Superior temporal gyrus (tissue), 1 donor: Measurements from ENCODE around the gene RGS13.
A peak's percentile ranks its signal among the peaks of the same experiment; 100 is the strongest.

ENCODE experiments used
- DNase-seq: peaks from one replicate; pipeline ENCODE4 v3.0.0-alpha.2; 2016; ENCODE audit errors: extremely low spot score

The RGS13 gene, protein sequence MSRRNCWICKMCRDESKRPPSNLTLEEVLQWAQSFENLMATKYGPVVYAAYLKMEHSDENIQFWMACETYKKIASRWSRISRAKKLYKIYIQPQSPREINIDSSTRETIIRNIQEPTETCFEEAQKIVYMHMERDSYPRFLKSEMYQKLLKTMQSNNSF

DNA sequence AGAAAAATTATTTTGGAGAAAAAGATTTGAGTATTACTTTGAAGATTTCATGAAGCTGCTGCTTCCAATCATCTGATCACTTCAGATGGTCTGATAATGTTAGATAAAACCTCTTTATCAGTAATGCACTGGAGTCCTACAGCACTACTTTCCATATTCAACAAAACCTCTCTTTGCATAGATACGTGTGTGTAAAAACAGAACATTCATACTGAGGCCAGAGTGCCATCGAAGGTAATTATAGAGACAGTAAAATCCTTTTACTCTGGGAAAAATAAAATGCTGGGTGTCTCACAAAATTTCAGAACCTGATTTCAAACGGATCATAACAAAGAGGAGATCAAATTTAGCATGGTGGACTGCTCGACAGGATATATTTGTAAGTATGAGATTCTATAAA lies at the start of gene RGS13:
Gene RGS13 (plus strand): TSS at position 209 of the 400 bp plus-strand sequence. CDS start 8,188 bp downstream, outside the sequence.
- no peak for DNase-seq

DNA sequence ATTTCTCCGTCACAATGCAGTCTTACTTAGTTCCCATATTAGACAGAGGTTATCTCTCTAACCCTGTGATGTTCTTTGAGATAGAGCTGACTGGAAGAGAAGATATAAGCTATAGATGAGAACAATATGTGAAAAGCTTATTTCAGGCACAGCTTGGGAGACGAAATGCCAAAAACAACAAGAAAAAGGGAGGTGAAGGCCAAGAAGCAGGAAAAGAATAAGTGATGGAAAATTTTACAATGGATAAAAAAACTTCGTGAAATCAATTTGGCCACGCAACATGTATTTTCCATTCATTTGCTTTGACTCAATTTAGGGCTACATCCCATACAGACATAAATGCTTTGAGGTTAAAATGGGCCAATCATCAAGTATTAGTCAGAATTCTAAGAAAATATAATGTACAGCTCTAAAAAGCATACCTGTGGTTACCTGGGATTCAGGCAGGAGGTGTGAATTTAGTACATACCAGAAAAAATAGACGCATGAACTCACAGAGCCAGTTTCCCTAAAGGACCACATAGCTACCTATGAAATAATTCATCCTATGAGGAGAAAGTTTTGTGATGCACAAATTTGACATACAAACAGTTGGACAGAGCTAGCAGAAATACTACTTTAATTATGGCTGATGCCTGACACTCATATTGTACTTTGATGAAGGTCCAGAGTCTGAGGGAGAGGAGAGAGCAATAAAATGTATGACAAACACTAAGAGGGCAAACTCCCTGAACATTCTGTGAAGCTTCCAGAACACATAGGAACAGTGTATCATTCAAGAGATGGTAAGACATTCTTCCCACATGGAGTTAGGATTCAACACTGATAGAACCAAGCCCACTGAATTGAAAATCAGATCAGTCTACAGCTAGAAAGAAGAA lies 48.3 kb upstream of the RGS13 start:
- no peak for DNase-seq

DNA sequence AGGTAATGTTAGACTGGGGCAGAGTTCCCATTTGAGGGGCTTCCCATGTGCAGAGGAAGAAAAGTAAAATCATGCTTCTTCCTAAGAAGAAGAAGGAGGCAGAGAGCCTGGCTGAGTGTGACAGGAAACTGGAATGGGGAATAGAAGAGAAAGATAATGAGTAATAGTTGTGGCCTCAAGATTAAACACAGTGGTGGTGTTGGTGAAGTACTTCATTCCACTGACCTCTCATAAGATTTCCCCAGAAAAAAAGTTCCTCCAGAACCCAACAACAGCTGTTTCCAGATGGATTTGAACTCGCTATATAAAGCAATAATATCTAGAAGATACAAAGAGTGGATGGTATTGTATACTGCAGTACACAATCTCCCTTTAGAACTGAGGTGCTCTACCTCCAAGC lies 47.4 kb upstream of the RGS13 start:
- DNase-seq = no peak

DNA sequence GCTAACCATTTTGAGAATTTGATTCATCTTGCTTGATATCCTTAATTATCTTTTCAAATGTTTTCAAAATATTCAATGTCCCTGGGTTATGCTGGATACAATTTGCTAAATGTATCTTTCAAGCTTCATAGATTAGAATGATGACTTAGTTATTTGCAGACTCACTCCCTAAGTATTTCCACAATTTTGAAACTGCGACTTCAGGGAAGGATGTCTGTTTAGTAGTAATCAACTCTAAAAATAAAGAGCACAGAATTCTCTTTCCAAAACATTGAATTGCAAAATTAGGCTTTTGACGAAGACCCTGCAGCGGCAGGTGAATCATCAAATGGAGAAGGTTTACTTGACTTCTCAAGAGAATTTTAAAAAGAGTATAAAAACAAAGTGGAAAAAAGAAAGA lies 46.1 kb upstream of the RGS13 start:
- DNase-seq = no peak

DNA sequence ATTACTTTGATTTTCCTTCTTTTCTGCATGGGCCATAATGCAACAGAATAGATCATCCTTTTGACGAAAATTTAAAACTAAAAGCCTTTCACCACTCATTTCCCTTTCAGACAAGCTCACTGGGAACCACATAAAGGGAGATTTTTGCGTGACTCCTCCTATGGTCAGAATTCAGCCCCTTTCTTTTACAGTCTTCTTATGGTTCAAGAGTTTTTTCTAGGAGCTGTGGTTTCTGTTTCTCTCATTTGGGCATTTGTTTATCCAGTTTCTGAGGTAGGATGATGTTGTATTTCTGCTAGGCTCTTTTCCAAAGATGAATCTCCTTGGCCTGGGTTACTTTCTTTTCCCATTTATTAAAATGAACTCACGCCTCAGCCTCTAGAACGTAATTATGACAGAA lies 43.4 kb upstream of the RGS13 start:
- no peak for DNase-seq

DNA sequence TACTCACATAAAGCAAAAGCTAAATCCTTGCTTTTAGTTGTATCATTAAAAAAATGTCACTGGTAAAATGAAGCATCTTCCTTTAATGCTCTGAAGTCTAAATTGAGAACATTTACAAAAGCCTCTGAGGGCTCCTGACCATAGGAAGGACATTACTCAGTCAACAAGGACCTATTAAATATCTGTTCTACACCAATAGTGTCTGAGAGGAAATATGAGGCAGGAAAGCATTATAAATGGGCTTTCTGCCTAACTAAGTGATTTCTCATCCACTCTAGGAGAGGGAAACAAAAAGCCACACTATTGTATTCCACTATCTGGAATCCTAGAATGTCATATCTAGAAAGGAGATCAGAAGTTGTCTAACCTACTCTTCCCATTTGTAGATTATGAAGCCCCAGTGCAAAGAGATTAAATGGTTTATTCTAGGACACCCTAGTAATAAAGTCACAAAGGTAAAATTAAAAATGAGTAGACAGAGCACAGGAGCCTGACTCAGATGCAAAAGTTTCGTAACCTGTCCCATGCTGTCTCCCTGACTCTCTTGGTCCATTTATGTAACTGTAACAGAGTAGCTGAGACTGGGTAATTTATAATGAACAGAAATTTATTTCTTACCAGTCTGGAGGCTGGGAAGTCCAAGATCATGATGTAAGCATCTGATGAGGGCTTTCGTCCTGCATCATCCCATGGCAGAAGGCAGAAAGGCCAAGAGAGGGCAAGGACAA lies 42.8 kb upstream of the RGS13 start:
- DNase-seq = no peak

DNA sequence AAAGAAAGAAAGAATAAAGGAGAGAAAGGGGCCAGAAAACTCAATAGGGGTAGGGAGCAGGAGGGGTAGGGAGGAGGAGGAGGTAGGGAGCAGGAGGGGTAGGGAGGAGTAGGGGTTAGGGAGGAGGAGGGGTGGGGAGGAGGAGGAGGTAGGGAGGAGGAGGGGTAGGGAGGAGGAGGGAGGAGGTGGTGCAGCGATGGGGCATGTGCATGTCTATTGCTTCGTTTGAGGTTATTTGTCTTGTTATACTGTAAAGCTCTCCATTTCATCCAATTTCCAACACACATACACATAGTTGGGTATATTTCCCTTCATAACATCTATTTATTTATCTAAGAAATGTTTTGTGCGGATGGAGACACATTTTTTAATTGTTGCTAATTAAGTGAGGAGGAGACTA lies 40.6 kb upstream of the RGS13 start:
- no peak for DNase-seq

DNA sequence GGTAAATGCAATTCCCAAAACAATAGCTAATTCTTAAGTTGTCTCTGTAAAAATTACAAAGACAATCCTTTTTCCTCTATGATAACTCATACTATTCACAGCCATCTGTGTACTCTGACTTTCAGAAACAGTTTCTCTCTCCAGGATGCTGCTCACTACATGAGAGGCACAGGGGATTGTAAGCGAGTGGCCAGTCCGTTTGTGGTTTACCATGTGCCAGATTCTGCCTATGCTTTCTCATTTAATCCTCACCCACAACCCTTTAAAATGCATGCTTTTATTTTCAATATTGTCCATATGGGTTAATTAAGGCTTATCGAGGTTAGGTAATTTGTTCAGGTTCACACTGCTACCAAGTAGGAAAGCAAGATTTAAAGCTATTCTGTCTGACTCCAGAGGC lies 37.4 kb upstream of the RGS13 start:
- no peak for DNase-seq

DNA sequence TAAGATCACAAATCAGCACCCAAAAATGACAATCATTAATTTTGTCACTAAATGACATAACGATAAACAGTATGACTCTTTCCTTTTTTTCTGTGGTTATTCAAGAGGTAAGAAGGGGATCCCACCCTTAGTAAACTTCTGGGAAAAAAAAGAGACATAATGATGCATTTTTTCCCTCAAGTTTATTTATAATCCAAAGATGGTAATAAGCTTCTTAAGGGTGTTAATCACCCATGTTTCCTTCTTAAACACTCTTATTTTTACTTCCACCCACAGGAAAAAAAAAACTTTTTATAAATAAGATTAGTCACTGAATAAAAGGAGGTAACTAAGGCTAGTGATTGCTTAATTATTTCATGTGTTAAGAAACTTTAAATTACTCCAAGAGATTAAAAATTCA lies 35.7 kb upstream of the RGS13 start:
- DNase-seq = no peak

DNA sequence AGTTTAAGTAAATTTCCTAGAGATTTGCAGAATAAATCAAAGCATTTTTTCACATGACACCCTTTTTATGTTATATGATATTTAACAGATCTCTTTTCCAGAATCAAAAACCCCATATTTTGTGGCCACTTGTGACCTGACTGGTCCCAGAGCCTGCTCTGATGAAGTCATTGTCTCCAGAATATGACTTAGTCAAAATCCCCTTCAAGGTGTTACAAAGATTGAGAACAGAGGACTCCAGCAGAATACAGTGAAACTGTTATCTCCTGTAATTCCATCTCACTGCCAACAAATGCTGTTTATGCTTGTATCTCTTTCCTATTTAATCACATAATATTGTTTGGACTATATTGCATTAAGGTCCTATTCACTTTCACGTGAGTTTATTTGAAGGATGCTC lies 34.8 kb upstream of the RGS13 start:
- no peak for DNase-seq

DNA sequence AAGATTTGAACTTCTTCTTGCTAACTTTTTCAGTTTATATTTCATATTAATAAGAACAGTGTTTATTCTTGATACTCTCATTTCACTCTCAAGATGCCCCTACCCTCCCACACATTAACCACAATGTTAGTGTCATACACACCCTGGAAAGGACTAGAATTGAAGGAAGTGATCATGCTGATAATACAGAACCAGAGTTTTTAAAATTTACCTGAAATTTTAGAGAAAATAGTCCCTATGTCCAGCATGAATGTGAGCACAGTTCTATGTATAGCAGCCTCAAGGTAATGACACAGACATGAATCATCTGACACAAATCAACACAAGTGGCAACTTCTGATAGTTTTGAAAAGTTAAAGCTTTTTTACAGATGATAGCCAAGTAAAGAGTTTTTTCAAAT lies 34.4 kb upstream of the RGS13 start:
- no peak for DNase-seq

DNA sequence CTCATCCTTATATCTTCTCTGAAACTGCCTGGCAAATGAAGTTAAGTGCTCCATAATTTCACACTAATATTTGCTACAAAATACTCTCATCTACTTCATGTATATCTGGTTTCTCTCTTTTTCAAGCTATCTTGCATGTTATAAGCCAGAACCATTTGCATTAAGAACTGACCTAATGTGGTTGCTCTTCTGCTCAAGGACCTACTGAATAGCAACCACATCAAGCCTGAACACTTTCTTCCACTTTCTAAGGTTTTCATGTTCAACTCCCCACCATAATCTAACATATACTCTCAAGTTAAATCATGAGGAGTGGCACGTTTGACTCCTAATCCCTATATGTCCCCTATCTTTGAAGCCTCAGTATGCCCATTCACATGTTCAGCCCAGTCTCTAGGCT lies 33.2 kb upstream of the RGS13 start:
- no peak for DNase-seq

DNA sequence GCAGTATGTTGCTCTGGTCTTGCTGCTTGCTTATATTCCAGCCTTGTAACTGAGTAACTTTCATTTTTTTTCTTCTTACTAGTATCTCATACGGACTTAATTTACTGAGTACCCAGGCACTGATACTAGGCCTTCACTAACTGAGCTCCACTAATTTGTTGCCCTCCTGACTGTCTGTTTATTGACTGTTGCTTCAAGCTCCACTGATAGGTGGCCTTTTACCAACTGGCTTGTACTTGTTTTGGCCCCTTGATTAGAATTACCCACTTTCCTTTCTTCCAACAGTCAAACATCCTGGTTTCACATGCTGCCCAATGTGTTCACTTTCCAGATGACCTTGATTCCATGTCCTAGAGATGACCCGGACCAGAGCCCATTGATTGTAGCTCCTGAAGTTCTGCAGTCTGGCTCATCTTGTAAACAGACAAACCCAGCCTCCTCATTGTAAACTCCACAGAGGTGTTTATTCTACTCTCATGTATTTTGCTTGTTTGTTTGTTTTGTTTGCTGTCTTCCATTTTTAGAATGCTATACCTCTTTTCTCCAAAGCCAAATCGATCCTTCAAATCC lies 32.6 kb upstream of the RGS13 start:
- DNase-seq = no peak

DNA sequence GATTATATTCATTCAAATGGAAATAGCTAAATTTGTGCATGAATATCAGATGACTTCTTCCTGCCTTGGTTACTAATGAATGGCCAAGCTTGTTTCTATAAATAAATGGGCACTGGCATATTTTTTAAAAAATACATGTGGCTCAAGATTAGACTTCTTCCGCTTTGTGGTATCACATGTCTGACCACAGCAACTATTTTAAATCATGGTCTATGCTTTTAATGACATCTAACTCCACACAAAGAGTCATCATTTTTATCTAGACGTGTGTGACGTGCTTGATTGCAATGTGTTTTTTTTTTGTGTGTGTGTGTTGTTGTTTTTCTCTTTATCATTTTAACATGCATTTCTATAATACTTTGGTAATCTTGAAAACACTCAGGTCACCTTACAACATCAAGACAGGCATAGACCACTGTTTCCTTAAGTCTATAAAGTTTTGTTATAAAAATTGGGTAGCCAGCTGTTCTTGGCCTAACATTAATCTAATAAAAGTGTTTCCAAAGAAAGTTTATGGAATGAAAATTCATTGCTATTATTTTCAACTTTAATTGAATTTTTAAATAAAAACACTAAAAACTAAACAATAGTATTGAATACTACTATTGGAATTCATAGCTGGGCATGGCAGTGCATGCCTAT lies 30.8 kb upstream of the RGS13 start:
- DNase-seq = no peak

DNA sequence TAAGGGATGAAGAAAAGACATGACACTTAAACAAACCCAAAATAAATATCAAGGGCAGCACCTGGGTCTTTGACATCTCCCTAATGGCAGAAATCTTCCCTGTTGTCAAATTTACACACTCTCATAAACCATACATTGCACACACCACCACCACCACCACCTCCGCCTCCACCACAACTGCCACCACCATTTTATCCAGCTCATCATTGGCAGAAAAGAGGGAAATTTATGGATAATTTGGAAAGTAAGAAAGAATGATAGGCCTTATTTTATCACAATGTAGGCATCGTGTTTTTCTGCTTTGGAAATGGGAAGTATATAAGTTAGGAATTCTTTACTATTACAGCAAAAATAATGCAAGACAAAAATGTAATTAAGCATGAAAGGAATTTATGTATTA lies 27.3 kb upstream of the RGS13 start:
- DNase-seq = no peak

DNA sequence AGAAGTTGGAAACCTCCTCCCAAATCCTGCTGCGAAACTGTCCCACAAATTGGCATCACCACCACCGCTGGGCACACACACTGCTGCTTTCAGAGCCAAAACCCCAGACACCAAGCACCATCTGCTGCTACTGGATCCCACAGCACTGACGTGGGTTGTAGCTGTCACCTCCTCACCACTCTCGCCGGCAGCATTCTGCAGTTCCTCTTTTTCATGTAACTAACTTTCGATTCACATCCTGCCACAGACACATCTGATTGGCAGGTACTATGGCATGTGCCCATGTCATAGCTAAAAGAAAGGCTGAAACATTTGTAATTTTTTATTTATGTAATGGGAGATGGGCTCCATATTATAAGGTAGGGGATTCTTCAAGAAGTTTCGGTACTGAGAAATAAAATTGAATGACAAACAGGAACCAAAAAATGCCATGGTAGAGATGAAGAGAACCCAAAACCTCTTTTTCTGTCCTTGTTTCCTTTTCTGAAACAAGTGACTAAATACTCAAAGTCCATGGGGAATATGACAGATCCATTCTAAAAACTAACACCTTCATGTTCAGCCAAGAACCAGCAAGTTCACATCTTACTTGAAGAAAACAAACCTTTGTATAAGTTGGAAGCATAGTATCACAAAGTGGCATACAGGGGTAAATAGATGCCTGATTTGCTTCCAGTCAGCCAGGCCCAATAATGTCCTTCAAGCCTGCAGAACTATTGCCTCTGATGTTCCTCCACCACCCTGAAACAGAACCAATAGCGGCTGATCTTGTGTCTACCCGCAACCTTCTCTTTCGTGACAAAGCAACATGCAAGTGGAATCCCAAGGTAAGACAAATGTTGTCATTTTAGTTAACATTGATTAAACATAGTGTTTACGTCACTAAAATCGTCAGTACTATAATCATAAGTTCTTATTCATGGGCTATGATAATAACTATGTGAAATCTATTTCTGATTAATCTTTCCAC lies 26.6 kb upstream of the RGS13 start:
- peak; percentile 22 for DNase-seq

DNA sequence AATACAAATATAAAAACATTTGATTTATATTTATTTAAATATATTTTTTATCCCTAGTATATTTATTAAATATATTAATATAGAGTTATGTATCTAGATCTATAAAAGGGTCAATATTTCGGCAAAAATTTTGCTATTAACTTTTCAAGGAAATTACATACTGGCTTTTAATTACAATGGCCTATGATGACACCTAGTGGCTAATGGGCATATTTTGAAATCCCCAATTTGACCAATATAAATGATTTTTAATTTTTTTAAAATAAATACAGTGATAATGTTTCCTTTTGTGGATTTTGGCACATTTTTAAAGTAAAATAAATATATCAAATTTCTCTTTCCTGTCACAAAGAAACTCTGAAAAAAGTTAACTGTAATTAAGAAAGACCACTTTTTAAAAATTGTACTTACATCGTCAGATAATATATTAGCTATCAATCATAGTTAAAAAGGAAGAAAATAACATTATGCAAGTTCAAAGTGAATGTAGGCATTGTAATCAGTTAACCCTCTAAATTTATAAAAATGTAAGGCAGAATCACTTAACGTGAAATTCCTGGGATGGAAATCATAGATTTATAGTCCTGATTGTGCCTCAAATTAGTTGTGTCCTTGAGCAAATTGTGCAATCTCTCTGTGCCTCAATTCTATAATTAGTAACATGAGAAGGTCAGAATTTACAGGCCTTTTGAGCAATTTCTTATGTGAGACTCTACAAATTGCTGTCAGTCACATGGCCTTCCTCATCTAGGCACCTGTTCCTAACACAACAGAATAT lies 25.6 kb upstream of the RGS13 start:
- peak; percentile 55 for DNase-seq

DNA sequence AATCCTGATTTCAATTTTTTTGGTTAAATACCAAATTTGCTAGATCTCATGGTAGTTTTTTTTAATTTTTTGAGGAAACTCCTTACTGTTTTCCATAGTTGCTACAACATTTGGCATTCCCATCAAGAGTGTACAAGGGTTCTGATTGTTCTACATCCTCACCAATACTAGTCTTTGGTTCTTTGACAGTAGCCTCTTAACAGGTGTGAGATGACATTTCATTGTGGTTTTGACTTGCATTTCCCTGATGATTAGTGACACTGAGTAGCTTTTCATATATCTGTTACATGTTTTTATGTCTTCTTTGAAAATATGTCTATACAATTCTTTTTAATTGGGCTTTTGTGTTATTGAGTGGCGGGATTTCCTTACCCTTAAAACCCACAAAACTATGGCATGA lies 20.9 kb upstream of the RGS13 start:
- no peak for DNase-seq

DNA sequence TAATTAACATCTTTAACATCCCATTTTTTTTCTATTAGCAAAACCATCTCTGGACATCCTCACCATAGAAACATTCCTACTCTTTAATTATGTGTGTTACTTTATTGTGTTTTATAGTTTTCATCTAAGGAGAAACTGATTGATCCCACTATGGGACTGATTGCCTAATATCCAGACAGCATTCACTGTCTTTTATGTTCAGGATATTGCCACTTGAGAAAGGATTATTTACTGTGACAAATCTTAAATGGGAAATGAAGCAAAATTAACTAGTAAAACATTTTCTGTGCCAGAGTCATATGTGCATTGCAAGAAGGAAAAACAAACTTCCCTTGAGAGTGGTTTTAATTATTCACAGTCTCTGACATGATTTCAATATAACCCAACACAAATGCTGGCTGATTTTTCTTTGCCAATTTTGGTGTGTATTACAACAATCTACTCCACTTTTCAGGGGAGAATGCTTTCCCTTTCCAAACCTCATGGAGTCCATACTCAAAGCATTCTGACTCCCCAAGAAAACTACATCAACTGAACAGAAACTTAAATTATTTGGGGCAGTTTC lies 15.8 kb upstream of the RGS13 start:
- DNase-seq = no peak
